Cerebellar cortex (tissue), 1 donor: Measurements from ENCODE around the gene JAZF1.

Experiments used
- DNase-seq: peaks from one replicate; pipeline ENCODE4 v3.0.0-alpha.2; 2015; ENCODE audit warnings: low spot score

Gene JAZF1

DNA sequence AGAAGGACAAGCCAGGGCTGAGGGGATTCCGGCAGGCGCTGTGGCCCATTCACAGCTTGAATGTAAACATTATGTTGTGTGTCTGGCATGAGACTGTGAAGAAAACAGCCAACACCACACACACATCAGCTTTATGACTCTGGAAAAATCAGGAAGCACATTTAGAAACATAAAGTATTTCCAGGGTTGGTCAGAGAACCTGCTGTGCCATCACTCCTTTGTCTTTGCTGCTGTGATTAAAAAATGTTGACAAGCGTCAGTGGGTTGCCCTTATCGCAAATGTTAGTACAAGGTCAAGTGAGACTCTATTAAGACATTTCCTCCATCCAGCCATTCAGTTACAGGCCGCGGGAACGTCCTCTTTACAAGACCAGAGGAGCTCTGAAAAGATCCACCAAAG is 345.2 kb downstream of the JAZF1 start:
- DNase-seq = no peak

DNA sequence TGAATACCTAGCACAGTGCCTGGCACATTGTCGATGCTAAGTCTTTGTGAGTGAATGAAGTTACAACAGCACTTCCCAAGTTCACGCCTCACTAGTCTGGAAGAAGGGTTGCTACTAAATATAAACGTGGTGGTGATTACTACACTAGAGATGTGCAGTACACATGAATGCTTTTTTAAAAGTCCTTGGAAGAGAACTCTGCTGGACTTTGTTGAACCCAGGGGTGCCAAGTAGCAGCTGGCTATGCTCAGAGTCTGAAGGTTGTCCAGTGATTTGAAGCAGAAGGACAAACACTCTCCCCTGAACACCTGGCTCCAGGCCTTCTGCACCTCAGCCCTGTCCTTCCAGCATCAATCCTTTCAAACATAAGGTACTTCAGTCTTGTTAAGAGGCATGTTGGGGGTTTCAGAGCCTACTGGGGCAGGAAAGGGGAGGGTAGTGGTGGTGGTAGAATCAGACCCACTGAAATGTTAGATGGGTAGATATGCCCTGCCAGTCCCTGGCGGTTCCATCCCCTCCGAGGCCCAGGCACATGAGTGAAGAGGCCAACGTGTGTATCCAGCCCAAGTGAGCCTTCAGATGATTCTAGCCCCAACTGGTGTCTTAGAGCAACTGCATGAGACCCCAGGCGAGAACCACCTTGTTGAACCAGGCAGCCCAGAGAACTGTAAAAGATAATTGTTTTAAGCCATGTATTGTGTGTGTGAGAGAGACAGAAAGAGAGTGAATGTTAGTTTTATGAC is 346.2 kb downstream of the JAZF1 start:
- DNase-seq = no peak

- DNase-seq = no peak
Measured at GRCh38 chr7:27826357-27826756, 354.2 kb downstream of the JAZF1 start.

DNA sequence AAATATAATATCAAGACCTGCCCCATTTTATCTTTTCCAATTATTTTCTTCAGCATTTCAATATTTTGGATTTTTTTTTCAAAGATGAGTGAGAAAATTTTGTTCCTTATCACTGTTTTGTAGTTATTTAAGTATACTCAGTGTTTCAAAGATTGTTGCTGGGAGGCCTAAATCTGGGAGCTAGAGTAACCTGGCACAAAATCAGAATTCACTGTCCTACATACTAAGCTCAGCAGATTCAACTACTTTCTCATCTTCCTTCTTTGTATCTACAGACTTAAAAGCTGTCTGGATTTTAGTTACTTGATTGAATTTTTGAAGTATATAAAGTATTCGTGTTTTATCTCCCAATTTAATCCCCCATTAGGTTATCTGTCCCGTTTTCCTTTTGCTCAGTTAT is 354.7 kb downstream of the JAZF1 start:
- no peak for DNase-seq

DNA sequence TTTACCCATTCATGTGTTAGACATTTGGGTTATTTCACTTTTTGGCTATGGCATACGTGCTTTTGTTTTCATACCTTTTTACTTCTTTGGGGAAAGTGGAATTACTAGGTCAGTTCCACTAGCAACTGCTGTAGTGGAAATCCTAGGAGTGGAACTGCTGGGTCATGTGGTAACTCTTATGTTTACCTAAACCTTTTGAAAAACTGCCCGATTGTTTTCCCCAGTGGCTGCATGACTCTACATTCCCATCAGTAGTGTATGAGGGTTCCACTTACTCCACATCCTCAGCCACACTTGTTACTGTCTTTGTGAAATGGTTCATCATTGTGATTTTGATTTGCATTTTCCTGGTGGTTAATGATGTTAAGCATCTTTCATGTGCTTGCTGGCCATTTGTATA is 358.4 kb downstream of the JAZF1 start:
- DNase-seq = no peak

GRCh38 chr7:27812706-27813105 is 367.9 kb downstream of the JAZF1 start:
- DNase-seq = no peak

DNA sequence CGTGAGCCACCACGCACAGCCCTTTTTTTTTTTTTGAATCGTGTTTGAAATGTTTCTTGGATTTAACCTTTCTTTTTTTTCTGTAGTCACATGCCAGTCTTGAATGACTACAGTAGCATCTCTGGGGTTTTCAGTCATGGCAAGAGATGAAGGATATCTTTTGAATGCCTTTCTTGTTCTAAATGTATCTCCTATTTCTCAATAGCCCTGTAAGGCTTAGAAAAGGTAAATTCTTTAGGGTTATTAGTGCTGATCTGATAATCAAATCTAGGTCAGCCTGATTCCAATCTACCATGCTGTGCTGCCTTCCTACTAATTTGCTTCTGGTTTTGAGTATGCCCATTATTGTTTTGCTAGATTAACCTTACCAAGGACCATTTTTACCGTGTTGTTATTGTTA is 370.4 kb downstream of the JAZF1 start:
- DNase-seq = no peak

DNA sequence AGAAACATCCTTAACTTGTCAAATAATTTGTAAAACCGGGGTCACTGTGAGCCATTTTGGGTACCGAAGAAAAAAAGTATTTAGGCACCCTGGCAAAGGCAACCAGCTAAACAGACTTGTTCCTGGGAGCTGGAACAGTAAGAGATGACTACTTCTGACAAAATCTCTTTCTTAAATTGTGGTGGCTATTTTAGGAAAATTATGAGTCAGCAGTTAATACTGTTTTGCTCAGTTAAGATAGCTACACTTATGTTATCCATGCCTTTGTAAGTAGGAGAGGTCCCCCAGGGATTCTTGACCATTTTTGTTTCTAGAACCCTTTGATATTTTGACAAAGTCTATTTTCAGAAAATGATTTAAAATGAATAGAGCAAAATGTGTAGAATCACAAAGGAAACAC is 372.0 kb downstream of the JAZF1 start:
- DNase-seq = no peak

DNA sequence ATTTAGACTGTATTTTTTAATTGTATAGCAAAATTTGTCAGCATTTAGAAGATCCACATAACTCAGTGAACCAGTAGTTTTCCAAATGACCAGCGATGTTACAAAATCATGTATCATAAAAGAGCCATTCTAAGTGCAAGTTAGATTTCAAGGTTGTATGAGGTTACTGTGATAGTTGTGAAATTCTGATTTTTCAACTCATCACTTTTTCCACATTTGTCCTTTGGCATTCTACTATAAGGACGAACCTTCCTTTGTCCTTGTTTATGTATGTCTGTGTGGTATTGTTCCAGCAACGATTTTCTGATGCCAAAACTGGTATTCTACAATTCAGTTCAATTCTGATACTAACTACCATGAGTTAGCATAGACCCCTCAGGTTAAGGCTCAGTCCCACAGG is 376.5 kb downstream of the JAZF1 start:
- DNase-seq = no peak

DNA sequence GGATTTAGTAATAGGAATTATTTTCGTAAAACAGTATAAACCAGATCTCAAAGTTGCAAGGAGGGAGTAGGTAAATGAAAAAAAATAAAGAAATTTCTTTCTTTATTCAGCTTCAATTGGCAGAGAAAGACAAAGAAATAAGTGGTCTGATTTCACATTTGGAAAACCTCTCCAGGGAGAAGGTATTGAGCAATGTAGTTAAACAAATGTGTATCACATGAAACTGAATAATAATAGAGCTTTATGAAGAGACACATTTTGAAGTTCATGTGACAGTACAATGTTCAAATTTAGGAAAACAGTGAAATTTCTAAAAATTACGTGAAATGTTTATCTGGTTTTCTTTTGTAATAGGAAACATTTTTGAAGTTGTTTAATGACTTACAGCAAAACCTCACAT is 377.6 kb downstream of the JAZF1 start:
- no peak for DNase-seq

DNA sequence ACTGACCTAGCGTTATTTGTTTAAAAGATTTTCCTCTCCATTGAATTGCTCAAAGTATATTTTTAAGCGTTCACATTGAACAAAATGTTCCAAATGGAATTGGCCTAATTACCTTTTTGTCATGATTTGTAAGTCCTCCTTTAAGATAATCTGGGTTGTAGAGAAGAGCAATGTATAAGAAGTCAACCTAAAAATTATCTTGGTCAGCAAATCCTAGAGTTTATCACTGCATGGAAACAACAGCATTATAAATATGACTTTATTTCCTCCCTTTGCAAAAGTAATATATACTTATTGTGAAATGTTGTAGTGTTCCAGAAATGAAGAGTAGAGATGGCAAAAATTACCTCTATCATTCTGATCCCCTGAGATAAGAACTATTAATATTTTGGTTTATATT is 381.4 kb downstream of the JAZF1 start:
- no peak for DNase-seq

- DNase-seq = no peak
Measured at GRCh38 chr7:27795977-27796376, 384.6 kb downstream of the JAZF1 start.

GRCh38 chr7:27793780-27794179 is 386.8 kb downstream of the JAZF1 start:
- DNase-seq = no peak

DNA sequence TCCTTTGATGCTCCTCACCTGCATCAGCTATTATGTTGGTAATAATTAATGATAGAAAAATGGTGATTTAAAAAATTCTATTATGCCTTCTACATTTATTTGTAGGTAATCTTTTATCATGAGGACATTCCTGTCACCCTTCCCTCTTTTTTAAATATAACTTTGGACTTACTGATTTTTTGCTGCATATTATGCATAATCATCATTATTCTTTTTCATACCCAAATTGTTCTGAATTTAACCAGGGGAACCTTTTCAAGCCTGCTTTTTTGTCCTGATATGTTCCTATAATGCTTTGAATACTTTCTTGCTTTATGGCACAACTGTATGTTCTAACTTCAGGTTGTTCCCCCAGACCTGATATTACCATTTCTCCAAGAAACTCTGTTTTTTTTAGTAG is 392.2 kb downstream of the JAZF1 start:
- no peak for DNase-seq

- DNase-seq = peak; percentile 44
Measured at GRCh38 chr7:27784399-27785053, 396.1 kb downstream of the JAZF1 start.

DNA sequence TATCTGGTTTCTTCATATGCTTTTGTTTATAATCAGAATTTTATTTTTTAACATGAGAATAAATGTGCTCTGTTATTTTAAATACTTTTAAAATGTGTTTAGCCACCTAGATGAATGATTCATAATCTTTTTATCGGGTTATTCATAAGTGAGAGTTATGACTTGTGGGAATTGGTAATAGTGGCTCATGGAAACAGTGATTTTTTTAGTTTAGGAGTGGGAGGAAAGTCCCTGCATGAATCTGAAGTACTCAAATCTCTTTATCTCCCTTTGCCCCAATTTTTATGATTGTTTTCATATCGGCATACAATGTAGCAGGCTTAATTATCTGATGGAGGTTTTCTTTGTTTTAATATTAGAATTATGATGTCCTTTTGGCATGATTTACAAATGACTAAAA is 397.7 kb downstream of the JAZF1 start:
- DNase-seq = no peak

DNA sequence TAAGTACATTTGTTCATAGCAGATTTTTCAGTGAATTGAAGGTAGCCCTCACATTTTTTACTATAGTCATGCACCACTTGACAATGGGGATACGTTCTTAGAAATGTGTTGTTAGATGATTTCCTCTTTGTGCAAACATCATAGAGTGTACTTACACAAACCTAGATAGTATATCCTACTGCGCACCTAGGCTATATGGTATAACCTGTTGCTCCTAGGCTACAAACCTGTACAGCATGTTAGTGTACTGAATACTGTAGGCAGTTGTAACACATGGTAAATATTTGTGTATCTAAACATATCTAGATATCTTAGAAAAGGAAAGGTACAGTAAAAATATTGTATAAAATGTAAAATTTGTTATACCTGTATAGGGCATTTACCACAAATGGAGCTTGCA is 399.4 kb downstream of the JAZF1 start:
- no peak for DNase-seq
